HEK293T (cell line): ENCODE measurements around the gene TSHR.

Source experiments
- CTCF ChIA-PET: fragments of 350-600 bp; formaldehyde crosslinking; extraction: SDS; loops from one replicate; lab custom pipeline; 2021; ENCODE audit warnings: antibody characterized with exemption, inconsistent platforms; lab: Yijun Ruan, JAX
- POLR2A ChIA-PET: fragments of 350-600 bp; formaldehyde crosslinking; extraction: SDS; loops from one replicate; lab custom pipeline; 2020; ENCODE audit warnings: antibody characterized with exemption, inconsistent platforms; lab: Yijun Ruan, JAX
- DNase-seq: peaks from one replicate; pipeline ENCODE4 v3.0.0; 2012; ENCODE audit warnings: mixed read lengths; ENCODE audit errors: extremely low spot score
- ARNT ChIP-seq: fragments of 450-650 bp; IDR thresholded peaks from 2 replicates; pipeline ENCODE4 v1.6.1; 2017; ENCODE audit warnings: mild to moderate bottlenecking
- BHLHE40 ChIP-seq: fragments of 450-650 bp; IDR thresholded peaks from 2 replicates; pipeline ENCODE4 v1.6.1; 2016; ENCODE audit warnings: mild to moderate bottlenecking, moderate library complexity, borderline replicate concordance
- CTBP1 ChIP-seq: fragments of 450-650 bp; IDR thresholded peaks from 2 replicates; pipeline ENCODE4 v1.6.1; 2016; ENCODE audit warnings: borderline replicate concordance
- ELF4 ChIP-seq: fragments of 450-650 bp; IDR thresholded peaks from 2 replicates; pipeline ENCODE4 v1.6.1; 2017; ENCODE audit warnings: antibody characterized with exemption
- FOXA1 ChIP-seq: fragments of 450-650 bp; IDR thresholded peaks from 2 replicates; pipeline ENCODE4 v1.6.1; 2016; ENCODE audit warnings: mild to moderate bottlenecking
- FOXK2 ChIP-seq: fragments of 450-650 bp; IDR thresholded peaks from 2 replicates; pipeline ENCODE4 v1.6.1; 2016; ENCODE audit warnings: mild to moderate bottlenecking
- FOXM1 ChIP-seq: fragments of 450-650 bp; IDR thresholded peaks from 2 replicates; pipeline ENCODE4 v1.6.1; 2017; ENCODE audit warnings: mild to moderate bottlenecking, borderline replicate concordance
- HDGF ChIP-seq: fragments of 450-650 bp; IDR thresholded peaks from 2 replicates; pipeline ENCODE4 v1.6.1; 2017; ENCODE audit warnings: antibody characterized with exemption, borderline replicate concordance
- L3MBTL2 ChIP-seq: fragments of 450-650 bp; conservative IDR thresholded peaks from 2 replicates; pipeline ENCODE4 v1.6.1; 2016; ENCODE audit warnings: mild to moderate bottlenecking
- LEF1 ChIP-seq: fragments of 450-650 bp; IDR thresholded peaks from 2 replicates; pipeline ENCODE4 v1.6.1; 2017; ENCODE audit warnings: mild to moderate bottlenecking, borderline replicate concordance
- NFRKB ChIP-seq: fragments of 450-650 bp; IDR thresholded peaks from 2 replicates; pipeline ENCODE4 v1.6.1; 2016; ENCODE audit warnings: mild to moderate bottlenecking, moderate library complexity
- SP1 ChIP-seq: fragments of 450-650 bp; IDR thresholded peaks from 2 replicates; pipeline ENCODE4 v1.6.1; 2017
- SUZ12 ChIP-seq: fragments of 450-650 bp; IDR thresholded peaks from 2 replicates; pipeline ENCODE4 v1.6.1; 2016; ENCODE audit warnings: mild to moderate bottlenecking
- TARDBP ChIP-seq: fragments of 450-650 bp; IDR thresholded peaks from 2 replicates; pipeline ENCODE4 v1.6.1; 2016
- ZNF384 ChIP-seq: fragments of 450-650 bp; IDR thresholded peaks from 2 replicates; pipeline ENCODE4 v1.6.1; 2016
- TF ChIP-seq, protein P1 (sequence below): fragments of 450-650 bp; IDR thresholded peaks from 2 replicates; pipeline ENCODE4 v1.6.1; 2016

TSHR gene

DNA sequence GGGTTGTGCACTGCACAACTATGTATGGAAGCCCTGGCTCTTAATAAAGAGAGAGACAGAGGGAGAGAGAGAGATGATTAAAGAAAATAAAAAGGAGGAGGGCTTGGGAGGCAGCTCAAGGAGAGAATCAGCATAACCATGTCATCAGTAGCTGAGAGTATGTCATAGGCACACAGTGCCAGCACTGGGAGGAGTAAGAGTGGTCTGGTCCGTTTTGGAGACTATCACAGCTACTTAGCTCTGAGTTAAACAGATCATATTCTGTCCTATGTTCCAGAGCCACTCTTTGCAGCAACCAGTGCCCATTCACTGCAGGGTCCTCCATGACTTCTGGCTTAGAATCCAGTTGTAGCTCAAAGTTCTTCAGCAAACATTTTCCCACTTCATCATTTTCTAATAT lies 206.3 kb downstream of the TSHR start:
- CTCF ChIA-PET = interaction anchor here (1.1 kb wide), 1 partner anchor 15 kb away, joined by 3 read pairs; no protein-coding TSS in a partner anchor
- POLR2A ChIA-PET = interaction anchor here (1.5 to 1.7 kb wide), 2 partner anchors 8 to 57 kb away, joined by 3 to 7 read pairs; no protein-coding TSS in a partner anchor
- TF ChIP-seq LEF1 (no peak), ZNF384 (no peak), NFRKB (no peak), TARDBP (no peak), SUZ12 (no peak), L3MBTL2 (no peak), CTBP1 (no peak)
- TF ChIP-seq, protein P1, sequence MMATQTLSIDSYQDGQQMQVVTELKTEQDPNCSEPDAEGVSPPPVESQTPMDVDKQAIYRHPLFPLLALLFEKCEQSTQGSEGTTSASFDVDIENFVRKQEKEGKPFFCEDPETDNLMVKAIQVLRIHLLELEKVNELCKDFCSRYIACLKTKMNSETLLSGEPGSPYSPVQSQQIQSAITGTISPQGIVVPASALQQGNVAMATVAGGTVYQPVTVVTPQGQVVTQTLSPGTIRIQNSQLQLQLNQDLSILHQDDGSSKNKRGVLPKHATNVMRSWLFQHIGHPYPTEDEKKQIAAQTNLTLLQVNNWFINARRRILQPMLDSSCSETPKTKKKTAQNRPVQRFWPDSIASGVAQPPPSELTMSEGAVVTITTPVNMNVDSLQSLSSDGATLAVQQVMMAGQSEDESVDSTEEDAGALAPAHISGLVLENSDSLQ = no peak
- no peak for DNase-seq

DNA sequence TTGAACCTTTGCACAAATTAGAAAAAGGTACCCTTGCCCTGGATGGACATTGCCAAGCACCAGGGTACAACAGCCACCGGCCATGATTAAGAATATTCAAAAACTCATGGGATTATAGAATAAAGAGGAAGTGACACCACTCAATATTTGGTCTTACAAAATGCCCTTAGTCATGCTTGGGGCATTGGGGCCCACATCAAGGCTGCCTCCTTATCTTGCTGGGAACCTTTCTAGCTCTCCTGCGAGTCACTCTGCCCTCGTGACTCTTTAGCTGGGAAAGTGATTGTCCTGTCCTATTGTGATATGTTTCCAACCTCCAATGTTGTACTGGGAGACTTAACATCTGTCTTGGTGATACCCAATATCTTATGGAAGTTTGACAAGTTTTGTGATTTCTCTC lies 207.5 kb downstream of the TSHR start:
- TF ChIP-seq L3MBTL2 (no peak), FOXA1 (no peak), SUZ12 (no peak), FOXM1 (no peak), SP1 (no peak), HDGF (no peak), FOXK2 (no peak), ARNT (no peak), CTBP1 (no peak), TARDBP (no peak)
- TF ChIP-seq, protein P1 = no peak
- CTCF ChIA-PET = interaction anchor here (1.1 to 4.1 kb wide), 3 partner anchors 16 to 176 kb away, joined by 3 to 19 read pairs (median 8); no protein-coding TSS in a partner anchor
- no peak for DNase-seq
- POLR2A ChIA-PET = no interaction called here

DNA sequence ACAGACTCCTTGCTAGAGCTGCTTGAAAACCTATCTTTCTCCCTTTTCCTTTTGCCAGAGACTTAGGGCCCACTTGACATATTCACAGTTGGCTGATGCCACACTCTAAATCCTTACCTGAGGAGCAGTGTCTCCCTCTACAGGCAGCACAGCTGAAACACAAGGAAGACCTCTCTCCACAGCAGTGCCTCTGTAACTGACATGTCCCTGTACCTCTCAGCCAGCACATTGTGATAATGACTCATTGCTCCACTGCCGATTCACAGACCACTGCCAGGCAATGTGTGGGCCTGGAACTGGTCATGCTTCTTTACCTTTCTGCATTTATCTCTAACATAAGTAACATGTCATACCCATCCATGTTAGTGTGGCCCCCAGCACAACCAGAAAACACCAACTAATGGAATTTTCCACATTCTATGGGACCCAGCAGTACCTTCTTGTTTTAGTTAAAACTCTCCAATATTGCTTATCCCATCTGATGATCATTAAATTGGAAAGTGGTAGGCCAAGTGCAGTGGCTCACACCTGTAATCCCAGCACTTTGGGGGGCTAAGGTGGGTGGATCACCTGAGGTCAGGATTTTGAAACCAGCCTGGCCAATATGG lies 208.8 kb downstream of the TSHR start:
- TF ChIP-seq, protein P1 = peak; percentile 52; the same call in 1 of the 2 replicates
- TF ChIP-seq ARNT (no peak), CTBP1 (no peak)
- POLR2A ChIA-PET = no interaction called here
- CTCF ChIA-PET = interaction anchor here (0.6 to 4.1 kb wide), 7 partner anchors 13 to 428 kb away, joined by 3 to 19 read pairs (median 3); no protein-coding TSS in a partner anchor
- DNase-seq = peak; percentile 68

DNA sequence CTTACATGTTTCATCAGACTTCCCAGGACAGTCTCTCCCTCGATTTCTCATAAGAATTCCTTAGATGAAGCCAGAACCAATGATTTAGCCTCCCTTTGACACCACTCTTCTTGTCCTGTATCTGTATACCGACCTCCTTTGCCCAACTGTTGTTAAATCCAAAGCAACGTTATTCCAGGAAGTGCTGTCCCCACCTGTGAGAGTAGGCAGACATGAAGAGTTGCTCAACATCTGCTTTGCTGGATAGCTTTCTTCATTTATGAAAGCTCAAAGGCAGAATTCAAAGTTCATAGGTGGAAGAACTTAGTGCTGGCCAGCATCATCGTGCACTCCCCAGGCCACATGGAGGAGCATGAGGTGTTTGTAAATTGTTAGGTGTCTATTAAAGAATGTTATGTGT lies 209.8 kb downstream of the TSHR start:
- CTCF ChIA-PET = interaction anchor here (0.6 to 4.1 kb wide), 2 partner anchors 23 to 168 kb away, joined by 3 to 19 read pairs; no protein-coding TSS in a partner anchor
- DNase-seq = no peak
- TF ChIP-seq BHLHE40 (no peak), CTBP1 (no peak), SUZ12 (no peak), L3MBTL2 (no peak), ZNF384 (no peak), ARNT (no peak), NFRKB (no peak), FOXM1 (no peak), ELF4 (no peak), TARDBP (no peak), SP1 (no peak), LEF1 (no peak), FOXK2 (no peak), HDGF (no peak), FOXA1 (no peak)
- TF ChIP-seq, protein P1 = no peak
- POLR2A ChIA-PET = no interaction called here

DNA sequence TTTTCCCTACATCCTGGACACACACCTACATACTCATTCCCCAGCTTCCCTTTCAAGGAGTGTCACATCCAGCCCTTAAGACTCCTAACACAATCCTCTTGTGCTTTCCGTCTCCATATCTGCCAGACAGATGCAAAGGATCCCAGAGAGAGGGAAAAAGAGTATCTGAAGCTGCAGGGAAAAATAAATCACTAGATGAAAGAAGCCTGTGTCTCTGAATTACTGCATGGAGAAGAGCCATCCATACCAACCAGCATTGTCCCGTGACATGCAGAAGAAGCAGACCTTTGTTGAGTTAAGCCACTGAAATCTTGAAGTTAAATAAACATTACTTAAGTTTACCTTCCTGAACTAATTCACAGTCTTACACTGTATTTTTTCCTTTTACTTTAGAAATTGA lies 210.7 kb downstream of the TSHR start:
- ChIA-PET CTCF (interaction anchor here (0.6 to 4.1 kb wide), 2 partner anchors 22 to 169 kb away, joined by 3 to 19 read pairs; no protein-coding TSS in a partner anchor), POLR2A (no interaction called here)
- DNase-seq = no peak
- no peak for TF ChIP-seq SUZ12
- no peak for TF ChIP-seq FOXA1
- TF ChIP-seq NFRKB = no peak
- no peak for TF ChIP-seq FOXM1
- TF ChIP-seq LEF1 = no peak
- TF ChIP-seq TARDBP = no peak
- no peak for TF ChIP-seq ARNT
- TF ChIP-seq BHLHE40 = no peak

DNA sequence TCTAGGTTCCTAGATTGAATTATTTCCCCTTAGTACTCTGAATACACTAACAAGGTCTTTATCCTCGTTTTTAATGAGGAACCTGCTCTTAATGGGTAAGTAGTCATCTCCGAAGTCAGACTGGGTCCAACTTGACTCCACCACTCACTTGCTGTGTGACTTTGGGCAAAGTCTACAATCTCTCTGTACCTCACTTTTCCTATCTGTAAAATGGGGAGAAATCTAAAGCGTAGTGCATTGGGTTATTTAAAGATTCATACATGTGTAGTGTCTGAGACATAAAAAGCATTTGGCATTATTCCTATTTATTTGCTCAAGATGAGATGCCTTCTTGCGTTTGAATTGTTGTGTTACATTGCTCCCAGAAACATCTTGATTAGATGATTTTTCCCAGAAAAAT lies 213.8 kb downstream of the TSHR start:
- ChIA-PET CTCF (interaction anchor here (1.2 kb wide), 1 partner anchor 226 kb away, joined by 5 read pairs; no protein-coding TSS in a partner anchor), POLR2A (no interaction called here)
- DNase-seq = no peak
- no peak for TF ChIP-seq L3MBTL2
- no peak for TF ChIP-seq FOXK2
- no peak for TF ChIP-seq TARDBP
- no peak for TF ChIP-seq HDGF
- TF ChIP-seq CTBP1 = no peak
- no peak for TF ChIP-seq FOXM1
- no peak for TF ChIP-seq BHLHE40
- no peak for TF ChIP-seq LEF1
- no peak for TF ChIP-seq SP1
- TF ChIP-seq SUZ12 = no peak
- no peak for TF ChIP-seq NFRKB
- no peak for TF ChIP-seq FOXA1
- TF ChIP-seq, protein P1 = no peak
- no peak for TF ChIP-seq ARNT
- no peak for TF ChIP-seq ZNF384
- TF ChIP-seq ELF4 = no peak
